Activated CD4-positive, alpha-beta T cell treated with anti-CD3 and anti-CD28 coated beads for 24 hours (primary cell): ENCODE results near the gene CHRNA4.
"Not testable (repeated sequence)": the region's sequence is repeated elsewhere in the genome, so short reads cannot be mapped to it uniquely, and the experiment has no call there.

ENCODE experiments used
- DNase-seq, 2 donors: peaks; one replicate each; pipeline ENCODE4 v3.0.0-alpha.2; 2020; ENCODE audit warnings: low read depth in 2 of 2

Gene CHRNA4

GRCh38 chr20:63350196-63350595, 11.0 kb downstream of the CHRNA4 start:
- no peak for DNase-seq

- no peak for DNase-seq
These were observed 11.6 kb downstream of the CHRNA4 start for GRCh38 chr20:63349516-63349895.

DNA sequence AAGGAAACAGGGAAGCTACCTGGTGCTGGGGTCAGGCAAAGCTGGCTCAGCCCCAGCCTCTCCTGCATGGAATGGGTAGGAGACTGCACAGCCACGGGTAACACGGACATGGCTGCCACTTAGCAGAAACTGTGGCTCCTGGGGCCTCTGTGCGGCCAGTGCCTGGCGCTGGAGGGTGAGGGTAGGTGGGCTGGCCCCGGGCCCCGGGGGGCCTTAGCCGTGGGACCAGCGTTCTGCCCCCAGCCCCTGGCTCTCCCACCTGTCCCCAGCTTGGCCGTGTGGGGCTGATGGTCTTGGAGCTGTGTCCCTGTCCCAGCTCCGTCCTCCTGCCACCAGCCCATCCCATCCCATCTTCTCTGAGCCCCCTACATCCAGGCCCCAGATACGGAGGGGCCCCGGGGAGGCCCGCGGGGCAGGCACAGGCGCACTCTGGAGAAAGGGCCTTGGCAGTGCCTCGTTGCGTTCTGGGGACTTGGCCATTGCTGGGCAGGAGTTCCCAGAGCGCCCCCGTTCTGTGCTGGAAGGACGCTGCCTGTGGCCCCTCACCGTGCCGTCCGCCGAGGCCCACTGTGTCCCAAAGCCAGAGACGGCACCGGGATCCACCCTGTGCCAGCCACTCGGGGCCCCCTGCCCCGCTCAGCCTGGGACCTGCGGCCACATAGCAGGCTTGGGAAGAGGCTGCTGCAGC, 12.2 kb downstream of the CHRNA4 start:
- no peak for DNase-seq

GRCh38 chr20:63347950-63348827, 13.0 kb downstream of the CHRNA4 start:
- DNase-seq = no peak

GRCh38 chr20:63347081-63347741, 13.9 kb downstream of the CHRNA4 start:
- no peak for DNase-seq

DNA sequence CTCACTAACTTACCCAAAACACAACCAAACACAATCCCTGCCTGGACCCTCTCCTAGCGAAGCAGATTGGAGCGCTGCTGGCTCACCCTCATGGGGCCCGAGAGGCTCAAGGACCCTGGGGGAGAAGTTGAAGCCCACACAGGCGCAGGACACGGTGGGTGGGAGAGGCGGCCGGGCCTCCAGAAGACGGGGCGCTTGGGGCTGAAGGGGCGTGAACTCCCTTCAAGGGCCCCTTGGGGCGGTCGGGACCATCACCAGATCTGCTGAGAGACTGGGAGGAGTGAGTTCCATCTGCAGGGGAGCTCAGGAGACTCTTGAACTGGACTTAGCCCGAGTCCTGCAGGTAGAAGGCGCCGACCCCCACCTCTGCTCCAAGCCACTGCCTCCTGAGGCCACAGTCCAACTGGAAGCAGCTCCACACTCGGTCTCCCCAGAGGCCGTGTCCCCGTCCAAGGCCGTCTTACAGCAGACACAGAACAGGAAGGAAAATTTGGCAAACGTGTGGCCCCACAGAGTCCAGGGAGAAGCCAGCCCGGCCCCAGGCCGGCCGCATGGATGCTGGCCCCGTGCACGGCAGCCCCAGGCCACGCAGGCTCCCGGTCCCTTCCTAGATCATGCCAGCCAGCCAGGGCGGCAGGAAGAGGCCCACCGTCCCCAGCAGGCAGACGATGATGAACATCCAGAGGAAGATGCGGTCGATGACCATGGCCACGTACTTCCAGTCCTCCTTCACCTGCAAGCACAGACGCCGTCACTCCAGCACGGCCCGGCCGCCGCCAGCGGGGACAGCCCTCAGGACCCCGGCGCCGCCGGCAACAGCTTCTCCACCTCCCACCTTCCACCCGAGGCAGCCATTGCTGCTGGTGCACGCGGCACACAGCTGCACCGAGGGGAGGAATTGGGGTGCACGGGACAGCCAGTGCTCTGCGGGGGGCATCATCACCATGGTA, 14.7 kb downstream of the CHRNA4 start:
- no peak for DNase-seq

- DNase-seq = no peak
These were observed 15.6 kb downstream of the CHRNA4 start for GRCh38 chr20:63345328-63346100.

- no peak for DNase-seq
These were observed 16.4 kb downstream of the CHRNA4 start for GRCh38 chr20:63344616-63345327.

GRCh38 chr20:63343460-63344445, 17.4 kb downstream of the CHRNA4 start:
- no peak for DNase-seq

- DNase-seq = no peak
These were observed 18.3 kb downstream of the CHRNA4 start for GRCh38 chr20:63342561-63343459.

DNA sequence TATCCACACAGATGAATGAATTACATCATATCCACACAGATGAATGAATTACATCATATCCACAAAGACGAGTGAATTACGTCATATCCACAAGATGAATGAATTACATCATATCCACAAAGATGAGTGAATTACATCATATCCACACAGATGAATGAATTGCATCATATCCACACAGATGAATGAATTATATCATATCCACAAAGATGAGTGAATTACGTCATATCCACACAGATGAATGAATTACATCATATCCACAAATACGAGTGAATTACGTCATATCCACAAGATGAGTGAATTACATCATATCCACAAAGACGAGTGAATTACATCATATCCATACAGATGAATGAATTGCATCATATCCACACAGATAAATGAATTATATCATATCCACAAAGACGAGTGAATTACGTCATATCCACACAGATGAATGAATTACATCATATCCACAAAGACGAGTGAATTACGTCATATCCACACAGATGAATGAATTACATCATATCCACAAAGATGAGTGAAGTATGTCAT, 20.9 kb downstream of the CHRNA4 start:
- not testable (repeated sequence) for DNase-seq

DNA sequence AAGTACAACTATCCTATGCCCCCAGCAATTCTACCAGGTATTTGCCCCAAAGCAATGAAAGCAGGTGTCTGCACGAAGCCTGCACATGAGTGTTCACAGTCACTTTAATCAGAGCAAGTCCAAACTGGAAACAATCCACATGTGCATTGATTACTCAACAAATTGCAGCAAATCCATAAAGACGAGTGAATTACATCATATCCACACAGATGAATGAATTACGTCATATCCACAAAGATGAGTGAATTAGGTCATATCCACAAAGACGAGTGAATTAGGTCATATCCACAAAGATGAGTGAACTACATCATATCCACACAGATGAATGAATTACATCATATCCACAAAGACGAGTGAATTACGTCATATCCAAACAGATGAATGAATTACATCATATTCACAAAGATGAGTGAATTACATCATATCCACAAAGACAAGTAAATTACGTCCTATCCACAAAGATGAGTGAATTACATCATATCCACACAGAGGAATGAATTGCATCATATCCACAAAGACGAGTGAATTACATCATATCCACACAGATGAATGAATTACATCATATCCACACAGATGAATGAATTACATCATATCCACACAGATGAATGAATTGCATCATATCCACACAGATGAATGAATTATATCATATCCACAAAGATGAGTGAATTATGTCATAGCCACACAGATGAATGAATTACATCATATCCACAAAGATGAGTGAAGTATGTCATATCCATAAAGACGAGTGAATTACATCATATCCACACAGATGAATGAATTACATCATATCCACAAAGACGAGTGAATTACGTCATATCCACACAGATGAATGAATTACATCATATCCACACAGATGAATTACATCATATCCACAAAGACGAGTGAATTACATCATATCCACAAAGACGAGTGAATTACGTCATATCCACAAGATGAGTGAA, 21.7 kb downstream of the CHRNA4 start:
- DNase-seq = not testable (repeated sequence)

DNA sequence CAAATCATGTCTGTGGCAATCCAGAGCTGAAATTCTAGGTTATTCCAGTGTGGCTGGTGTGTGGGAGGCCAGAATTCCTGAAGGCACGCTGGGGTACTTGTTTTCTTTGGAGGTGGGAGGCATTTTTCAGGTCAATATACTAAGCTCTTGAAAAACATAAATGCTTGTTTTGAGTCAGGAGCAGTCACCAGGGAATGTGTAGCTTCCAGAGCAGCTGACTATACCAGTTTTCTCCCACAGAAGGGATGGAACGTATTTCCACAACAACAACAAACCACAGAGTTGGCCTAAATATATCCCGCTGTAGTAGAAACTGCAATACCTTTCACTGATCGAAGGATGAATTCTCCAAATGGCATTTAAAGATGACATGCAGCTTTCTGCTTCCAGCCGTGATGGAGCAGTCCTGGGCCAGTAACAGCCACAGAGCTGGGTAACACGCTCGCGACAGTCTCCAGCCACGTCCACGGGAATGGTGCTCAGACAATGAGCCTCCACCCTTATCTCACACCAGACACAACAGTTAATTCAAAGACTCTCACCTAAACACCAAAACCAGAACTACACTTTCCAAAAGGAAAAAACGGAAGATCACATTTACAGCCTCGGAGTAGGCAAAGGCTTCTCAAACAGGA, 23.2 kb downstream of the CHRNA4 start:
- DNase-seq = no peak

- DNase-seq = no peak
These were observed 24.9 kb downstream of the CHRNA4 start for GRCh38 chr20:63336232-63336752.

GRCh38 chr20:63335711-63336110, 25.4 kb downstream of the CHRNA4 start:
- no peak for DNase-seq

DNA sequence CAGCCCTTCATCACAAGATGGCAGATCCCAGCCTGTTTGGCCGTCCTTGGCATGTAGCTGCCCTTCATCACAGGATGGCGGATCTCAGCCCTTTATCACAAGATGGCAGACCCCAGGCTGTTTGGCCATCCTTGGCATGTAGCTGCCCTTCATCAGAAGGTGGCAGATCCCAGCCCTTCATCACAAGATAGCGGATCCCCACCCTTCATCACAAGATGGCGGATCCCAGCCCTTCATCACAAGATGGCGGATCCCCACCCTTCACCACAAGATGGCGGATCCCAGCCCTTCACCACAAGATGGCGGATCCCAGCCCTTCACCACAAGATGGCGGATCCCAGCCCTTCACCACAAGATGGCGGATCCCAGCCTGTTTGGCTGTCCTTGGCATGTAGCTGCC, 26.1 kb downstream of the CHRNA4 start:
- not testable (repeated sequence) for DNase-seq
